Calu3 (cell line): ENCODE measurements around the gene NTM. TPM values are rescaled to one million over a fixed set of nuclear protein-coding genes. Genes with fewer than 3 reads are reported as not detected.

Source experiments
- BruUV-seq: library from RNA; stranded (reverse); fragments of 400-500 nt; replicated peaks from 2 replicates; lab custom pipeline; 2021; lab: Mats Ljungman, UMichigan
- CTCF ChIA-PET: fragments of 300-600 bp; sonication (Branson Sonifier 250); formaldehyde crosslinking; loops from one replicate; lab custom pipeline; 2022; ENCODE audit warnings: antibody characterized with exemption; lab: Charles Lee
- DNase-seq: peaks from one replicate; pipeline ENCODE4 v3.0.0; 2022
- H3K27ac Mint-ChIP-seq: one replicate; pipeline ENCODE4 v1.8.0; 2022; ENCODE audit warnings: mixed read lengths; ENCODE audit not compliant: unreplicated experiment
- H3K27me3 Mint-ChIP-seq: one replicate; pipeline ENCODE4 v1.8.0; 2022; ENCODE audit warnings: mixed read lengths; ENCODE audit not compliant: unreplicated experiment
- H3K36me3 Mint-ChIP-seq: one replicate; pipeline ENCODE4 v1.8.0; 2022; ENCODE audit warnings: mild to moderate bottlenecking, moderate library complexity, mixed read lengths; ENCODE audit not compliant: insufficient read depth, unreplicated experiment
- H3K4me1 Mint-ChIP-seq: one replicate; pipeline ENCODE4 v1.8.0; 2022; ENCODE audit warnings: mild to moderate bottlenecking, low read depth, mixed read lengths; ENCODE audit not compliant: unreplicated experiment
- H3K4me3 Mint-ChIP-seq: one replicate; pipeline ENCODE4 v1.8.0; 2022; ENCODE audit warnings: mild to moderate bottlenecking, low read depth, moderate library complexity, mixed read lengths; ENCODE audit not compliant: unreplicated experiment
- H3K9me3 Mint-ChIP-seq: one replicate; pipeline ENCODE4 v1.8.0; 2022; ENCODE audit warnings: low read depth, mixed read lengths; ENCODE audit not compliant: unreplicated experiment
- intact Hi-C: fragments of 100-400 bp; cut with micrococcal nuclease; formaldehyde crosslinking; loops from one replicate; pipeline ENCODE4 v1.10.0; 2022; ENCODE audit not compliant: unreplicated experiment
- total RNA-seq: library from RNA; stranded (reverse); gene quantifications from 2 replicates; pipeline ENCODE4 v1.2.3, GENCODE V29; 2022
- TF ChIP-seq, protein P1 (sequence below): fragments of 200-600 bp; IDR thresholded peaks from one replicate; pipeline ENCODE4 v1.8.0; 2022; ENCODE audit warnings: antibody characterized with exemption; ENCODE audit not compliant: unreplicated experiment

NTM gene
- total RNA-seq, 1 experiment from 2014 or later: not detected

DNA sequence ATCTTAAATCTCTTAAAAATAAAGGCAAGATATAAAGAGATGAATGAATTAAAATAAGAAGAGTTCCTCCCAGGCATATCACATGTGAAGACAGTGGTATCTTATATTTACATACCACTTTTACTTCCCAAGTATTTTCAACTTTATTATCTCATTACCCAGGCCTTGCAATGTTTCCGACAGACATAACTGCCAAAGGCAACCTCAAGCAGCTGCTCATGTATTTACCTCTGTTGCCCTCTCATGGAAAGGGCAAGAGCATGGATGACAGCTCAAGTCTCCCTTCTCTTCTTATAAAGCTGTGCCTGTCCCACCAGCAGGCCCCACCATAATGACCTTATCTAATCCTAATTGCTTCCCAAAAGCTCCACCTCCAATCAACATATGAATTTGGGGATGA is 894.2 kb downstream of the NTM start:
- DNase-seq: no peak
- intact Hi-C loops: no loop called here
- TF ChIP-seq, protein P1, sequence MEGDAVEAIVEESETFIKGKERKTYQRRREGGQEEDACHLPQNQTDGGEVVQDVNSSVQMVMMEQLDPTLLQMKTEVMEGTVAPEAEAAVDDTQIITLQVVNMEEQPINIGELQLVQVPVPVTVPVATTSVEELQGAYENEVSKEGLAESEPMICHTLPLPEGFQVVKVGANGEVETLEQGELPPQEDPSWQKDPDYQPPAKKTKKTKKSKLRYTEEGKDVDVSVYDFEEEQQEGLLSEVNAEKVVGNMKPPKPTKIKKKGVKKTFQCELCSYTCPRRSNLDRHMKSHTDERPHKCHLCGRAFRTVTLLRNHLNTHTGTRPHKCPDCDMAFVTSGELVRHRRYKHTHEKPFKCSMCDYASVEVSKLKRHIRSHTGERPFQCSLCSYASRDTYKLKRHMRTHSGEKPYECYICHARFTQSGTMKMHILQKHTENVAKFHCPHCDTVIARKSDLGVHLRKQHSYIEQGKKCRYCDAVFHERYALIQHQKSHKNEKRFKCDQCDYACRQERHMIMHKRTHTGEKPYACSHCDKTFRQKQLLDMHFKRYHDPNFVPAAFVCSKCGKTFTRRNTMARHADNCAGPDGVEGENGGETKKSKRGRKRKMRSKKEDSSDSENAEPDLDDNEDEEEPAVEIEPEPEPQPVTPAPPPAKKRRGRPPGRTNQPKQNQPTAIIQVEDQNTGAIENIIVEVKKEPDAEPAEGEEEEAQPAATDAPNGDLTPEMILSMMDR: no peak
- H3K27me3 Mint-ChIP-seq: no peaks in the 10 kb centered on the region
- no peak overlapping the region for H3K4me3 Mint-ChIP-seq
- no peaks in the 10 kb centered on the region for H3K4me1 Mint-ChIP-seq
- H3K27ac Mint-ChIP-seq: no peak overlapping the region
- no peaks in the 10 kb centered on the region for H3K36me3 Mint-ChIP-seq
- CTCF ChIA-PET: no interaction called here
- BruUV-seq: no TSS peak
- peaks cover 10% of the 10 kb centered on the region for H3K9me3 Mint-ChIP-seq

DNA sequence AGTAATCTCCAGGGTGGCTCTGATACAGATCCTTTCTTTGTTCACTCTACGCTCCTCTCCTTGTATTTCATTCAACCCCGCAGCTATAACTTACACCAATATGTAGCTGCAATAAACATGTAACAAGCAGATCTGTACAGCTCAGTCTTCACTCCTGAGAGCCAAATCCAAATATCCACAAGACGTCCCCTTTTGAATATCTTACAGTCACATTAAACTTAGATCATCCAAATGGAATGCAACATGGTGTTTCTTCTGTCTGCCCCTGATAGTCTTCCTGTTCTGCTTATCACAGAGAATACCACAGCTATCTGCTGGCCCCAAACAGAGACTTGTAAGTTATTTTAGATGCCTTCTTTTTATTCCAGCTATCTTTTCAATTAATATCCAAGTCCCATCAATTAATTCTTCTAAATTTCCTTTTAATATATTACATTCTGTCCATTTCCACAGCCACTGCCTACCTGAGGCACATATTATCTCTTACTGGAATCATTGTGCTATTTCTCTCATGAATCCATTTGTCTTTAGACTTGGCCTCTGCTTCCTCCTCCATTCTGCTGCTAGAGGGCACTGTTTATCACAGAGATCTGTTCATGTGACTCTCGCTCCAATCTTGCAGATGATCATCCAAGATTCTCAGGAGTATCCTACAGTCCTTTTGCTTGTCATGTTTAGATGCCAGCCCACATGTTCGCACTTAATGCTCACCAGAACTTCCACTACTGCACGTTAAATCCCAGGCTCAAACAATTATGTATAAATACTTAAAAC is 908.6 kb downstream of the NTM start:
- Mint-ChIP-seq H3K27ac (no peak overlapping the region), H3K4me3 (no peak overlapping the region), H3K27me3 (no peaks in the 10 kb centered on the region), H3K36me3 (no peaks in the 10 kb centered on the region), H3K4me1 (no peaks in the 10 kb centered on the region), H3K9me3 (peaks cover 15% of the 10 kb centered on the region)
- intact Hi-C loops: no loop called here
- no TSS peak for BruUV-seq
- DNase-seq: no peak
- TF ChIP-seq, protein P1: no peak
- CTCF ChIA-PET: no interaction called here

DNA sequence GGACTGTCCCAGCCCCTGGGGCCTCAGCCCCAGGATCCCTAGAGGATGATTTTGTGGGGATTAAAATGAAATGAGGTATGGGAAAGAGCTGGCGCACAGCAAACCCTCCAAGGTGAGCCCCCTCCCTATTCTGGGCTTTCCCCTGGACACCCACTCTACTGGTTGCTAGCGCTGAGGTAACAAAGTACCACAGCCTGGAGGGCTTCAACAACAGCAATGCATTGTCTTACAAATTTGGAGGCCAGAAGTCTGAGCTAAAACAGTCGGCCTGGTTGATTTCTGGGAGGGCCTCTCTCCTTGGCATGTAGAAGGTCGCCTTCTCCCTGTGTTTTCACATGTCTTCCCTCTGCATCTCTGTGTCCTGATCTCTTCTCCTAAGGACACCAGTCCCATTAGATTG is 913.6 kb downstream of the NTM start:
- H3K27me3 Mint-ChIP-seq: no peaks in the 10 kb centered on the region
- CTCF ChIA-PET: no interaction called here
- no peaks in the 10 kb centered on the region for H3K4me1 Mint-ChIP-seq
- intact Hi-C loops: no loop called here
- no peaks in the 10 kb centered on the region for H3K36me3 Mint-ChIP-seq
- TF ChIP-seq, protein P1: no peak
- peaks cover 11% of the 10 kb centered on the region for H3K9me3 Mint-ChIP-seq
- no peak overlapping the region for H3K27ac Mint-ChIP-seq
- BruUV-seq: no TSS peak
- DNase-seq: no peak
- no peak overlapping the region for H3K4me3 Mint-ChIP-seq

DNA sequence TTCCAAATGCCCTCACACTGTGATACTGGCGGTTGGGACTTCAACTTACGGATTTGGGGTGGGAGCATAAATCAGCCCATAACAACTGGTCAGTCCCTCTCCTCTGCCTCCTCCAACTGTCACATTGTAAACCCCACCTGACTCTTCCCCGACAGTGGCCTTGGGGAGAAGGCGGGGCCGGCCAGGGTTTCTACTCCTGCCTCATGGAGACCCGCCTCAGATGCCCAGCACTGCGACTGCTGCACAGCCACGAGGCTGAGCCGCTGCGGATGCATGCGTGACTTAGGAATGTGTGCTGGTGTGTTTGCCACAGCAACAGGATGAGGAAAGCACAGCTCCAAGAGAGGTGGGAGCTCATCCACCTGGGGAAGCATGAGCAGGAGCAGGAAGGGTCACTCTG is 914.2 kb downstream of the NTM start:
- H3K4me3 Mint-ChIP-seq: no peak overlapping the region
- intact Hi-C loops: no loop called here
- CTCF ChIA-PET: no interaction called here
- H3K9me3 Mint-ChIP-seq: peaks cover 7% of the 10 kb centered on the region
- H3K36me3 Mint-ChIP-seq: no peaks in the 10 kb centered on the region
- no peak for DNase-seq
- H3K27ac Mint-ChIP-seq: no peak overlapping the region
- H3K27me3 Mint-ChIP-seq: no peaks in the 10 kb centered on the region
- TF ChIP-seq, protein P1: no peak
- BruUV-seq: no TSS peak
- no peaks in the 10 kb centered on the region for H3K4me1 Mint-ChIP-seq
